Stimulated activated effector memory CD8-positive, alpha-beta T cell treated with anti-CD3 and anti-CD28 coated beads, Interleukin-12 subunit alpha, Interleukin-12 subunit beta, amount 100 ng/mL, for 72 hours (primary cell): ENCODE measurements around the gene WNT7A.

Experiments
- ATAC-seq: fragments of 150-1000 bp; cut with Tn5 transposase; 2 replicates; pipeline ENCODE4 v1.10.0; 2021
- DNase-seq, 2 donors: peaks; one replicate each; pipeline ENCODE4 v3.0.0; 2021 to 2022; ENCODE audit warnings: low spot score in 2 of 2
- H3K27ac Mint-ChIP-seq: one replicate; pipeline ENCODE4 v1.8.0; 2022; ENCODE audit warnings: mild to moderate bottlenecking, mixed read lengths
- H3K36me3 Mint-ChIP-seq: one replicate; pipeline ENCODE4 v1.8.0; 2022; ENCODE audit warnings: mild to moderate bottlenecking, mixed read lengths
- H3K4me1 Mint-ChIP-seq: one replicate; pipeline ENCODE4 v1.8.0; 2022; ENCODE audit warnings: mixed read lengths
- H3K4me3 Mint-ChIP-seq: one replicate; pipeline ENCODE4 v1.8.0; 2022; ENCODE audit warnings: mild to moderate bottlenecking, mixed read lengths
- H3K9me3 Mint-ChIP-seq: one replicate; pipeline ENCODE4 v1.8.0; 2022; ENCODE audit warnings: mixed read lengths

Gene WNT7A

GRCh38 chr3:13836658-13837587, 42.9 kb downstream of the WNT7A start:
- DNase-seq: no peak
- no peak for ATAC-seq
- Mint-ChIP-seq H3K36me3 (no peaks in the 10 kb centered on the region), H3K4me3 (no peak overlapping the region), H3K9me3 (no peaks in the 10 kb centered on the region), H3K4me1 (peaks cover 12% of the 10 kb centered on the region), H3K27ac (no peak overlapping the region)

DNA sequence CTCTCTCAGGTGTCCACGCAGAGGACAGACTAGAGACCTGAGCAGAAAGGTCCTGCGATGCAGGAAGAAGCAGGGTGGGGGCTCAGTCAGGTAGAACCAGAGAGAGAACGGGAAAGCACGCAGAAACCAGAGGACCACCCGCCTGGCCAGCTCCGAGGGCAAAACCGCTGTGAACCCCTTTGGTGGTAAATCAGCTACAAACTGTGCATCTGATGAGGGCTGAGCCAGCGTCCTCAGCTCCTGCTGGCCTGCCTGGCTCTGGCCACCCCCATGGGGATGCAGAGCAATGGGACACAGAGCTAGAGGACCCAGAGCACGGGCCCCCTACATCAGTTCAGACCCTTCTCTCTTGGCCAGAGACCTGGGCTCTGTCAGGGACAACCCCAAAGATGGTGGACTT, 44.6 kb downstream of the WNT7A start:
- no peak for ATAC-seq

DNA sequence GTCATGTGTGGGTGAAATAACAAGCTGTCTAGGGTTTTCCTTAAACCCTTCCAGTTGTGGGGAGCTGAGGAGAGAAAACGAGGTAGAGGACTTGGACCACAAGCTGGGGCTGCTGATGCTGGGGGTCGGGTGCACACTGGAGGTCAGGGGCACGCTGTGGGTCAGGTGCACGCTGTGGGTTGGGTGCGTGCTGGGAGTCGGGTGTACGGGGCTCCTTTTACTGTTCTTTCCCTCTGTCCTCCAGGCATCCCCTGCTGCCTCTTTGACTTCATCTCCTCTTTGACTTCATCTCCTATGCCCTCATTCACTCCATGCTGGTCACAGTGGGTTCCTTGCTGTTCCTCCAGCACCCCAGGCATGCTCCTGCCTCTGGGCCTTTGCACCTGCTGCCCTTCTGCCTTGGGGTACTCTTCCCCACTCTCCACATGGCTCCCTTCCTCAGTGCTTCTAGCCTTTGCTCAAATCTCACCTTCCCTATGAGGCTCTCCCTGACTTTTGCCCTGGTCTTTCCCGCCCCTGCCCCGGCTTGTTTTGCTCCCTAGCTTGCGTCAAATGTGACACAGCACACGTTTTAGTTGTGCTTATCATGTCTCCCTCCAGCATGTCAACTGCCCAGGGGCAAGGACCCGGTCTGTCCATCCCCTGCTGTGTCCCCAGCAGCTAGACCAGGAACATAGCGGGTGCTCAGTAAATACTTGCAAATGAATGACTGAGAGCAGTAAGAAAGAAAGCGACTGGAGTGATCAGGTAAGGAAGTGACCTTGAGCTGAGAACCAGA, 45.4 kb downstream of the WNT7A start:
- Mint-ChIP-seq H3K4me3 (no peak overlapping the region), H3K9me3 (no peaks in the 10 kb centered on the region), H3K27ac (no peak overlapping the region), H3K4me1 (peaks cover 12% of the 10 kb centered on the region), H3K36me3 (no peaks in the 10 kb centered on the region)
- ATAC-seq: no peak
- DNase-seq: no peak

More for the DNA sequence above, 44.6 kb downstream of the WNT7A start:
- peaks cover 12% of the 10 kb centered on the region for H3K4me1 Mint-ChIP-seq
- H3K9me3 Mint-ChIP-seq: no peaks in the 10 kb centered on the region
- H3K4me3 Mint-ChIP-seq: no peak overlapping the region
- H3K36me3 Mint-ChIP-seq: no peaks in the 10 kb centered on the region
- no peak for DNase-seq
- H3K27ac Mint-ChIP-seq: no peak overlapping the region

DNA sequence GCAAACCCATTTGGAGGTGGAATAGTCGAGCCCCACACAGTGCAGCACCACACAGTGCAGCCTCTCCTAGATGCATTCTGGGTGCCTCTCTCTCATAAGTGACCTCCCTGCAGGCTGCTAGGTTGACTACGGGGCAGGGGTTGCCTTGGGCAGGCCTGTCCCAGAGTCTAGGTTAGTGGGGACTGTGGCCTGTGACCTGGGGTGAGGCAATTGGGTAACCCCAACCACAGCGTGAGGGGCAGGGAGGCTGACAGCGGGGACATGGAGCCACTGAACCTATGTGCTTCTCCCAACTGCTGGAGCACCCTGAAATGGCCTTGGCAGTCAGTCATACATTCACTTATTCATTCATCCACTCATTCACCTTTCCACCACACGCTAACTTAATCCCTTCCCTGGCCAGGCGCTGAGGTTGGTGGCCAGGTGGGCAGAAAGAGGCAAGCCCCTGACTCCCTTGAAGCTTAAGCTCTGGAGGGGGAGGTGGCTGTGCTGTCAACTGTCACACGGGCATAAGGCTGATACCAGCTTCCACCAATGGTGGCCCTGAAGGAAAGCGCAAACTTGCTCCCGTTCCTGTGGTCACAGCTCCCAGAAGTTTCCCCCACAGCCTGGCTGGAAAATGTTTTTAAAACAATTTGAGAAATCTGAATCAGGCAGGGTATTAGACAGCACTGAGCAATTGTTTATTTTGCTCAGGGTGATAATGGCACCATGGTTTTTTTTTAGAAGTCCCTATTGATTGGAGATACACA, 46.2 kb downstream of the WNT7A start:
- Mint-ChIP-seq H3K4me3 (no peak overlapping the region), H3K9me3 (no peaks in the 10 kb centered on the region), H3K27ac (no peak overlapping the region), H3K4me1 (peaks cover 12% of the 10 kb centered on the region), H3K36me3 (no peaks in the 10 kb centered on the region)
- DNase-seq (no peak), ATAC-seq (no peak)

- DNase-seq (no peak), ATAC-seq (no peak)
- Mint-ChIP-seq H3K36me3 (no peaks in the 10 kb centered on the region), H3K4me1 (peaks cover 12% of the 10 kb centered on the region), H3K9me3 (no peaks in the 10 kb centered on the region), H3K4me3 (no peak overlapping the region), H3K27ac (peak overlapping the region; percentile 8)
Measured at GRCh38 chr3:13832130-13832529, 47.7 kb downstream of the WNT7A start.

- no peak for DNase-seq
- Mint-ChIP-seq H3K36me3 (no peaks in the 10 kb centered on the region), H3K27ac (peak overlapping the region; percentile 8), H3K4me1 (peaks cover 12% of the 10 kb centered on the region), H3K4me3 (no peak overlapping the region), H3K9me3 (no peaks in the 10 kb centered on the region)
- no peak for ATAC-seq
Measured at GRCh38 chr3:13831386-13831996, 48.4 kb downstream of the WNT7A start.

- no peaks in the 10 kb centered on the region for H3K9me3 Mint-ChIP-seq
- DNase-seq (no peak), ATAC-seq (no peak)
- peaks cover 6% of the 10 kb centered on the region for H3K4me1 Mint-ChIP-seq
- H3K36me3 Mint-ChIP-seq: no peaks in the 10 kb centered on the region
- H3K27ac Mint-ChIP-seq: no peak overlapping the region
- H3K4me3 Mint-ChIP-seq: no peak overlapping the region
Measured at GRCh38 chr3:13829311-13829710, 50.6 kb downstream of the WNT7A start.

DNA sequence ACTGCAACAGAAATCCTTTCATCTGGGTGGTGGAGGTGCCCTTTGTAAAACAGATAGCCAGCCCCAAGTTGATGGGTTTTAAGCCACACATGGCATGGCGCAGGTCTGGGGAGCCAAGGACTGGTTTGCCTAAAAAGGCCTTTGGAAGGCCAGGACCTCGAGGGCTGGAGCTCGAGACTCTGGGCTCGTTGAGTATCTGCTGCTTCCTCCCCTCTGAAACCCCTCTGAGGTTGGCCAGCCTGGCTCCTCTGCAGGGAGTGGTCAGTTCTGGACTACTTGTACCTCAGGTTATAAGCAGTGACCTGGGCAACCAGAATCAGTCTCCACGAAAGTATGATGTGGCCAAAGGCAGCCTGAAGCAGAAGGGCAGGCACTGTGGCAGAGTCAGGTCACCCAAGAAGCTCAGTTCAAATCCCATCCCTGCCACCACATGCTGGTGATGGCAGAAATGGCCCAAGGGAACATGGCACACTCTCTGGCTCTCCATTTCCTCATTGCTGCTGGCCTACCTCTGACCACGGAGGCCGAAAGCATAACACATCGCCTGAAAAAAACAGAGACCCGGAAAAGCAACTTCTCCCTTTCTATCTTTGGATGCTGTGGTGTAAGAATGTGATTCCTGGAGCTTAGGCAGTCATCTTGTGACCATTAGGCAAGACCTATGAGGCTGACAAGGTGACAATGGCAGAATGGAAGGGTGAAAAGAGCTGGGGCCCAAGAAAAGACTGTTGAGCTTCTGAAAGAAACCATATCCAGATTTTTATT, 51.2 kb downstream of the WNT7A start:
- Mint-ChIP-seq H3K36me3 (no peaks in the 10 kb centered on the region), H3K9me3 (no peaks in the 10 kb centered on the region), H3K4me1 (peaks cover 6% of the 10 kb centered on the region), H3K4me3 (no peak overlapping the region), H3K27ac (no peak overlapping the region)
- ATAC-seq (no peak), DNase-seq (no peak)

DNA sequence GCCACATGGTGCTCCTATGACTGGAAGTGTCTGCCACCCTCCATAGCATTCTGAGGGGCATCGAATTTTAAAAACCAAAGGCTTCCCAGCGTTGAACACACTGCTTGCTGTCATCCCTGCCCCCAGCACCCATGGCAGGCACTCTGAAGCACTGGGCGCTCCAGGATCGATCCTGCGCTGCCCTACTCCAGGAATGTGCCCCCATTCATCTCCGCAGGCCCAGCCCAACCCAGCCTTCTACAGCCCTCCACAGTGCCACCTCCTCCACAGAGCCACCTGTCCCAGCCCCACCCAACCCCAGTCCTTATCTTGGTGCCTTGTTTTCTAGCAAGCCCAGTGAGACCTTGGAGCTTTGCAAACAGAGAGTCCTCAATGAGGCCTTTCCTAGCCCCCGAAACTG, 52.2 kb downstream of the WNT7A start:
- Mint-ChIP-seq H3K27ac (no peak overlapping the region), H3K9me3 (no peaks in the 10 kb centered on the region), H3K4me3 (no peak overlapping the region), H3K4me1 (peaks cover 6% of the 10 kb centered on the region), H3K36me3 (no peaks in the 10 kb centered on the region)
- DNase-seq (no peak), ATAC-seq (no peak)

DNA sequence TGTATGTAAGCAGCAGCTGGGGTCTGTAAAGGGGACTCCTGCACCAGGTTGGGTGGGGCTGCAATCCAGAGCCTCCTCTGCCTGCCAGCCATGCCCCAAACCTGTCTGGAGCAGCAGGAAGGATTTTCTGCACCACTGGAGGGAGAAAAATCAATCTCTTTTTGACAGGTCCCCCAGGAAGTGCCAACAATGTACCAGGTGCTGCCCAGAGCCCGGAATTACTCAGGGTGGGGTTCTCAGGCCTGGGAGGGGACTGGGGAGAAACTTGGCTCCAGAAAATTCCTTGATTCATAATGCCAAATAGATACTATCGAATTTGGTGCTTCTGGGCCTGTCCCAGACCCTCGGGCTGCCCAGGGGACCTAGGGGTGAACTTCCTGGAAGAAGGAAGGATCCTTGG, 52.6 kb downstream of the WNT7A start:
- Mint-ChIP-seq H3K36me3 (no peaks in the 10 kb centered on the region), H3K4me1 (peaks cover 3% of the 10 kb centered on the region), H3K9me3 (no peaks in the 10 kb centered on the region), H3K27ac (no peak overlapping the region), H3K4me3 (no peak overlapping the region)
- no peak for ATAC-seq
- DNase-seq: no peak

DNA sequence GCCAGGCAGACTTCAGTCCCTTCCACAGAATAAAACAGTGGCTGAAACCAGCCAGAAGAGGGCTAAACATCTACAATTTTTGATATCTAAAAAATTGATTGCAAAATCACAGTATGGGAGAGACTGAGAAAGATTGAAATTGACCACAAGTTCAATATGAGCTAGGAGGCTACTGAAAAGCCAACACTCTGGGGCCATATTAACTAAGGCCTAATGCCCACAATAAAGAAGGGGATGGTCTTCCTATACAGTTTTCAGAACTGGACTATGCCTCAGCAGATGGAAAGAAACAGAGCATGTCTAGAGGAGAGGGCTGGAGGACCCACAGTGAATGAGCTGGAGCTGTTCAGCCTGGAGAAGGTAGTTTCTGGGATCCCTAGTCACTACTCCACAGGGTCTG, 53.2 kb downstream of the WNT7A start:
- H3K4me3 Mint-ChIP-seq: no peak overlapping the region
- no peak for DNase-seq
- no peaks in the 10 kb centered on the region for H3K4me1 Mint-ChIP-seq
- no peaks in the 10 kb centered on the region for H3K36me3 Mint-ChIP-seq
- no peaks in the 10 kb centered on the region for H3K9me3 Mint-ChIP-seq
- ATAC-seq: no peak
- no peak overlapping the region for H3K27ac Mint-ChIP-seq

DNA sequence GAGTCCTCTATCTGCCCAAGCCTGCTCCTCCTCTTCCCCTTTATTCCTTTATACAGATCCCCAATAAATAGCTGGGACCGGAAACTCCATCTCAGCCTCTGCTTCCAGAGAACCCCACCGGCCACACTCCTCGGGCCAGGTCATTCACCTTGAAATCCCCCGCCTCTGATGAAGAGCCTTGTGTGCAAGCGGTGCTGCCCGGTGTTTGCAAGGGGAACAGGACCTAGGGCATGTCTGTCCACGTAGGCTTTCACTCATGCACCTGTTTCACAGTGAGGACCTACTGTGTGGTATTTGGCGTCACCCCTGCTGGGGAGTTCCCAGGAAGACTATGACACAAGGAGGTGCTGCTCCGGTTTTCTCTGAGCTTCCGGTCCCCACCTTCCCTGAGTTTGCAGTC, 54.0 kb downstream of the WNT7A start:
- no peak for ATAC-seq
- Mint-ChIP-seq H3K4me1 (no peaks in the 10 kb centered on the region), H3K36me3 (no peaks in the 10 kb centered on the region)

DNA sequence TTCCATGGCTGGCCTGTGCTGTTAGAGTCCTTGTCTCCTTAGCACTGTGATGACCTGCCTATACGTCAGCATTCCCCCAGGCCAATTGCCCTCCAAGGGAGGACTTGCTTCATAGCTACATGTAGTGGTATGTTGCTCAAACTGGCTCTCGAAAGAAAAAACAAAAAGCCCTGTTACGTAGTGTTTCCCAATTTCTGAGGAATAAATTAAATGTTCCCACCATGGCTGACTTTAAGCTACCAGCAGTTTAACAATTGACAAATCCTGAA, 54.6 kb downstream of the WNT7A start:
- H3K4me1 Mint-ChIP-seq: no peaks in the 10 kb centered on the region
- no peak overlapping the region for H3K4me3 Mint-ChIP-seq
- H3K27ac Mint-ChIP-seq: no peak overlapping the region
- H3K9me3 Mint-ChIP-seq: no peaks in the 10 kb centered on the region
- no peak for ATAC-seq
- no peak for DNase-seq
- no peaks in the 10 kb centered on the region for H3K36me3 Mint-ChIP-seq

More for the DNA sequence above, 54.0 kb downstream of the WNT7A start:
- H3K27ac Mint-ChIP-seq: no peak overlapping the region
- H3K4me3 Mint-ChIP-seq: no peak overlapping the region
- no peaks in the 10 kb centered on the region for H3K9me3 Mint-ChIP-seq
- DNase-seq: no peak

DNA sequence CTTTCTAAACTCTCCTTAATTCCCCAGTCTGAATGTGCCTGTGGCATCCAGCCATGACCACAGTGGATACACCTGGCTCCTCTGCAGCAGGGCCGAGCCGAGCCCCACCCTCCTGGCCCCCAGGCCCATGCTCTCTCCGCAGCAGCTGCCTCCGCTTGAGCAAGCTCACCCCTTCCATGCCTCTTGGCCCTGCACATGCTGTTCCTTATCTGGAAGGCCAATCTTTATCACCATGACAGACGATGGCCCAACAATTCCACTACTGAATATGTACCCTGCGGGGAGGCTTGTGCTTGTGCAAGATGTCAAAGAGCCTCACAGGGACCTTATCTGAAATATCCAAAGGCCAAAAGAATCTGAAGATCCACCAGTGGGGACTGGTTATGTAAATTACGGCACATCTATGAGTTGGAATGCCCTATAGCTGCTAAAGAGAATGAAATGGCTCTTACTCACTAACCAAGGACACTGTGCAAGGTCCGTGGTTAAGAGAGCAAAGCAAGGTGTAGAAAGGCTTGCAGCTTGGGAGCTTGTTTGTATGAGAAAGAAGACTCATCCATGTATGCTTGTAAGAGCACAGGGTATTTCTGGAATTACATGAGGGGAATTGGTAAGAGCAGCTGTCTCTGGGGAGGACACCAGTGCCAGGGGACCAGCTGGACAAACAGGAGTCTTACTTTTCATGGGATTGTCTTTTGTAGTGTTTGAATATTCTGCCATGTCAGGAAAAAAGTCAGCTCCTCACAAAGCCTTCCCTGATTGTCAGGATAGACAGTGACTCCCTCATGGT, 55.2 kb downstream of the WNT7A start:
- H3K4me1 Mint-ChIP-seq: no peaks in the 10 kb centered on the region
- no peak overlapping the region for H3K27ac Mint-ChIP-seq
- no peak overlapping the region for H3K4me3 Mint-ChIP-seq
- DNase-seq (no peak), ATAC-seq (no peak)
- no peaks in the 10 kb centered on the region for H3K36me3 Mint-ChIP-seq
- no peaks in the 10 kb centered on the region for H3K9me3 Mint-ChIP-seq
